Rectal smooth muscle tissue (tissue), 1 donor: ENCODE data around the gene LPCAT1.
"Not testable (repeated sequence)": the region's sequence is repeated elsewhere in the genome, so short reads cannot be mapped to it uniquely, and the experiment has no call there.

Source experiments
- H3K27ac ChIP-seq: one replicate; pipeline ENCODE4 v1.7.0; 2013; ENCODE audit warnings: low read depth, low read length, inconsistent platforms
- H3K27me3 ChIP-seq: one replicate; pipeline ENCODE4 v1.7.0; 2013; ENCODE audit warnings: low read length; ENCODE audit not compliant: control insufficient read depth, insufficient read depth
- H3K36me3 ChIP-seq: one replicate; pipeline ENCODE4 v1.7.0; 2013; ENCODE audit warnings: low read length; ENCODE audit not compliant: control insufficient read depth, insufficient read depth
- H3K4me1 ChIP-seq: one replicate; pipeline ENCODE4 v1.7.0; 2013; ENCODE audit warnings: low read length; ENCODE audit not compliant: control insufficient read depth, insufficient read depth
- H3K4me3 ChIP-seq: one replicate; pipeline ENCODE4 v1.7.0; 2013; ENCODE audit warnings: low read length
- H3K9ac ChIP-seq: one replicate; pipeline ENCODE4 v1.7.0; 2013; ENCODE audit warnings: low read length

The LPCAT1 gene

DNA sequence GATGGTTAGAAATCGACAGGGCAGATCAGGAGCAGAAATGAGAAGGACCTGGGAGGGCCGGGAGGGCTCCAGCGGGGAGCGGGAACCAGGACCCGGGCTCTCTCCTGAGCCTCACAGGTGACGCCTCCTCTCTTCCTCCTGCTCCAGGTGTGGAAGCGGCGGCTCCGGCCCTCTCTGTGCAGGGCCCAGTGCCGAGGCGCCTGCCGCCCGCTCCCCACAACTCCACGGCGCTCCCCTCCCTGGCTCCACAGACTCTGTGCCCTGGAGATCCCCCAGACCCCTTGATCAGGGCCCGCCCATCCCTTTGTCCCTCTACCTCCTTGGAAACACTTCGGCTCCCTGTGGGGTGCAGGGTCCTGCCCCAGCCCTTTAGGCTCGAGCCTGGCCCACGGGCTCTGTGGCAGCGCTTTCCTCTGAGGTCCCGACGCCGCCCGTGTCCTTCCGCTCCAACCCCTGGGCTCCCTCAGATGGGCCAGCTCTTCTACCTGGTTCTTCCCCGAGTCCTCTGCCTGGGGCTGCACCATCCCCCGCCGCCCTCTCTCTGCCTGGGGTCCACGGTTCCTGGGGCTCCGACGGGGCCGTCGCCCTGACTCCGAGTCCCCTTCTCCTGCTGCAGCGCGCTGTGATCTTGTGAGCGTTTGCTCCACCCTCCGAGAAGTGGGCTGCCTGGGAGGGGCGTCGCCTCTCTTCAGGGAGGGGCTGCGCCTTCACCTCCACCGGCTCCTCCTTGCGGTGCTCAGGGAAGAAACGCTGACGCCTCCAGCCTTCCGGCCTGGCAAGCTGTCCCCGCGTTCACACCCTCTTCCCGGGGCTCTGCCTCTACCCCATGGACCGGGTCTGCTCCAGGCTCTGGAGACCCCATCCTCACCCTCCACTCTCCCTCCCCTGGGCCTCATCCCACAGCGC lies 56.2 kb downstream of the LPCAT1 start:
- H3K9ac ChIP-seq = no peak overlapping the region
- peaks cover 9% of the 10 kb centered on the region for H3K36me3 ChIP-seq
- H3K4me3 ChIP-seq = no peak overlapping the region
- H3K27me3 ChIP-seq = no peaks in the 10 kb centered on the region
- H3K4me1 ChIP-seq = no peaks in the 10 kb centered on the region
- H3K27ac ChIP-seq = no peak overlapping the region

DNA sequence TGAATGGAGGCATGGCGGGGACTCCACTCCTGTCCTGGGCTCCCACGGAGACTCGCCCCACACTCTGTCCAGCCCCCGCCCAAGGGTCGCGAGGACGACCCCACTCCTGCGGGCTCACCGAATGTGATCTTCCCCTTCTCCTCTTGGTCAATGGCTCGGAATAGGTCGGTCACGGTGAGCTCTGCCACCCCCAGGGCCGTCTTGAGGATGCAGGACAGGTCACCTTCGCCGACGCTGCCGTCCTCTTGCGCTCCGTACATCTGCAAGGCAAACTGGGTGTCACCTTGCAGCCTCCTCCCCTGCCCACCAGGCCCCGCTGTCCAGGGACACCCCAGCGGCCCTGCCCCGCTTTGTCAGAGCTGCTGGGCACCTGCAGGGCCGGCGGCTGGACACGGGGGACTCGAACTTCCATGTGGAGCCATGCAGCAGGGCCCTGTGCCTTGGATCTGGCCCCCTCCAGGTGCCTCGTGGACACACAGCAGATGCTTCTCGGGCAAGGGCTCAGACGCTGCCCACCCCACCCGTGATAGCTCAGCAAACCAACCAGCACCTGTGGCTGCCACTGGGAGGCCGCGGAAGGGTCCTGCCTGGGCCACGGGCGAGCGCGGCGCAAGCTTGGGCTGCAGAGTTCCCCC lies 57.0 kb downstream of the LPCAT1 start:
- no peak overlapping the region for H3K27ac ChIP-seq
- H3K9ac ChIP-seq = no peak overlapping the region
- H3K27me3 ChIP-seq = no peaks in the 10 kb centered on the region
- H3K4me3 ChIP-seq = no peak overlapping the region
- H3K36me3 ChIP-seq = peaks cover 9% of the 10 kb centered on the region
- no peaks in the 10 kb centered on the region for H3K4me1 ChIP-seq

DNA sequence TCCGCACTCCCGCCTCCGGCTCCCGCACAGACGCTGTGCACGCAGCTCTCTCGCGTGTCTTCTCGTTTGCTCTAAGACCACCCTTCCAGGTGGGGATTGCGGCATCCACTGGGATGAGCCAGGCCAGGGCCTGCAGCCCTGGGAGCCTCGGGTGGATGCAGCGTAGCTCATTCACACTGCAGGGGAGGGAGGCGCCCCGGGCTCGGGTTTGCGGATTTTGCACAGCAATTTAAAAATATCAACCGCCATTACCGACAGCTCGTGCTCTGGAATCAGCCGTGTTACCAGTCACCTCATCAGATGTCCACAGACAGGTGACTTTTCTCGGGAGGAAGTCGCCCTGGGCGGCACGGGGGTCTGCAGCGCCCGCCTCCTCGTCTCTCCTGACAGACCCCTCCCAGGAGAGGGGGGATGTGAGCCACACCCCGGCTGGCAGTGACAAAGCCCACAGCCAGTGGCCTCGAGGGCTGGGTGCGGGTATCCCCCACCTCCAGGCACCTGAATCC lies 57.7 kb downstream of the LPCAT1 start:
- no peaks in the 10 kb centered on the region for H3K4me1 ChIP-seq
- H3K27ac ChIP-seq = no peak overlapping the region
- H3K4me3 ChIP-seq = no peak overlapping the region
- peaks cover 9% of the 10 kb centered on the region for H3K36me3 ChIP-seq
- no peak overlapping the region for H3K9ac ChIP-seq
- no peaks in the 10 kb centered on the region for H3K27me3 ChIP-seq

DNA sequence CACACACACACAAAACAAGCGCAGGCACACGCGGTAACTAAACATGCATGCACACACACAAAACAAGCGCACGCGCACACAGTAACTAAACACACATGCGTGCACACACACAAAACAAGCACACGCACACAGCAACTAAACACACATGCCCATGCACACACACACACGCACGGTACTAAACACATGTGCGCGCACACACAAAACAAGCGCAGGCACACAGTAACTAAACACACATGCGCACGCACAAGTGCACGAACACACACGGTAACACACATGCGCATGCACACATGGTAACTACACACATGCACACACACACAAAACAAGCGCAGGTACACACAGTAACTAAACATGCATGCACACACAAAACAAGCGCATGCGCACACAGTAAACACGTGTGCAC lies 58.6 kb downstream of the LPCAT1 start:
- Histone ChIP-seq H3K36me3 (peaks cover 9% of the 10 kb centered on the region), H3K27ac (no peak overlapping the region), H3K9ac (no peak overlapping the region), H3K4me1 (no peaks in the 10 kb centered on the region), H3K27me3 (no peaks in the 10 kb centered on the region), H3K4me3 (no peak overlapping the region)

DNA sequence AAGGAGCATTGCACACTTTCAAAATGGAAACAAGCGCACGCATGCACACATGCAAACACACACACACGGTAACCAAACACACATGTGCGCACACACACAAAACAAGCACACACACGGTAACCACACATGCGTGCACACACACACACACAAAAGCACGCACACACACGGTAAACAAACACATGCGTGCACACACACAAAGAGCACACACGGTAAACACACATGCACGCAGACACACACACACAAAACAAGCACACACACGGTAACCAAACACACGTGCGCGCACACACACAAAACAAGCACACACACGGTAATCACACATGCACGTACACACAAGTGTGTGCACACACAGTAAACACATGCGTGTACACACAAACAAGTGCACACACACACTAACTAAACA lies 59.2 kb downstream of the LPCAT1 start:
- Histone ChIP-seq H3K4me1 (no peaks in the 10 kb centered on the region), H3K4me3 (no peak overlapping the region), H3K27ac (no peak overlapping the region), H3K9ac (no peak overlapping the region), H3K36me3 (peaks cover 9% of the 10 kb centered on the region), H3K27me3 (no peaks in the 10 kb centered on the region)

DNA sequence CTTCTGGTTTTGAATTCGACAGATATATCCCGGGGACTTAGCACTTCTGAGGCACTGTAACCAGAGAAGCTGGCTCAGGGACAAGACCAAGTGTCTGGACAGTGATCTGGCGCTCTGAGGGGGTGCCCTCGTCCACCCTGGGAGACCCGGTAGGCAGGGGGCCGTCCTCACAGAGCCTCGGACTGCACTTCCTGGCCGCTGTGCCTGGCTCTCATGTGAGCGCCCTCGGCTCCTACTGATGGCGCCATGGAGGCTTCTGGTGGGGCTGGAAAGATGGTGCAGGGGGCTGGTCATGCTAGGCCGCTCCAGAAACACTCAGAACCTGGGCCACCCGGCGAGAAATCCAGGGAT lies 59.7 kb downstream of the LPCAT1 start:
- Histone ChIP-seq H3K4me3 (no peak overlapping the region), H3K27ac (no peak overlapping the region), H3K9ac (no peak overlapping the region), H3K4me1 (no peaks in the 10 kb centered on the region), H3K27me3 (no peaks in the 10 kb centered on the region), H3K36me3 (peaks cover 9% of the 10 kb centered on the region)

DNA sequence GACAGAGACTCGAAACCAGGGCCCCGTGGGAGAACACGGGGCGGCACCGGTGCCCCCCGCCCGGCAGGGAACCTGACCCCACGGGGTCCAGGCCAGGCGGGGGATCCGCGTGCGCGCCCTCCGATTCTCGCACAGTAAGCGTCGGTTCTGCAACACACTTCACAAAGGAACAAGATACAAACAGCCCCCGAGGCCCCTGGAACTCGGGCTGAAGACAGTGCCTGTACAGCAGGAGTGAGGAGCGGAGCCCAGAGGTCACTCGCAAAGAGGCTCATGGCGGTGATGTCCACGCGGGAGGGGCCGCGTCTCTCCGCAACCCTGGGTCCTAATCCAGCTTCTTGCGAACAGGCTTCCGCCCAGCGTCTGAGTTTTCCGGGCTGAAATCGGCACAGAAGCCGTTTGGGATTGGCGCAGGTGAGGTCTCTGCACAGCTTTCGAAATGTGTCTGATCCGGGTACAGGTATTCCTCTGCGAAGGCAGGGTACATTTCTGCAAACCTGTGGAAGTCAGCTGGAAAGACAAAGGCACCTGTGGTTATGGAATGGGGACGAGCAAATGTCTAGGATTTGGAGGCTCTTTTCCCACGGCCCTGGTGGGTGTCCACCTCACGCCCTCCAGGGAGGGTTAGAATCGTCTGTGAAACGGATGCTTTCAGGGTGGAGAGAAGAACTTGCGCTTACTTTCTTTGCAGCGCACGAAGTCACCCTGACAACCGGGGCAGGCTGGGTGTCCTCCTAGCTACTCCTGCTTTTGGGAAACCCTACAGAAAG lies 60.2 kb downstream of the LPCAT1 start:
- Histone ChIP-seq H3K27ac (no peak overlapping the region), H3K4me3 (no peak overlapping the region), H3K36me3 (peaks cover 9% of the 10 kb centered on the region), H3K9ac (no peak overlapping the region), H3K4me1 (no peaks in the 10 kb centered on the region), H3K27me3 (no peaks in the 10 kb centered on the region)

DNA sequence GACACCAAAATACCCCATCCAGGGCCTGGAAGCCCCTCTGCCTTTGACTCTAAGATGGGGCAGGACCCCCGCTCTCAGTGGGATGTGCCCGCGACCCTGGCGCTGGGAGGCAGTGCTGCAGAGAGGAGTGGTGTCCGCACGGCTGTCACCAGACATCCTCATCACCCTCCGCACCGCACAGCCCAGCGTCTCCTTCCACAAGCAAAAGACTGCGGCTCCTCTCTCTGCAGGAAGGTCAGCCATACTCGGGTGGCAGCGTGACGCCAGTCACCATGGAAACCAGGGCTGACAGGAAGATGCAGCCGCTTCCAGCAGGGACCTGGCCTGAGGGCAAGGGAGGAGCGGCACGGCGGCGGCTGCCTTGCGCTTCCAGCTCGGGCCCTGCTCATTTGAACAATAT lies 61.4 kb downstream of the LPCAT1 start:
- no peaks in the 10 kb centered on the region for H3K27me3 ChIP-seq
- no peak overlapping the region for H3K27ac ChIP-seq
- H3K36me3 ChIP-seq = peaks cover 9% of the 10 kb centered on the region

DNA sequence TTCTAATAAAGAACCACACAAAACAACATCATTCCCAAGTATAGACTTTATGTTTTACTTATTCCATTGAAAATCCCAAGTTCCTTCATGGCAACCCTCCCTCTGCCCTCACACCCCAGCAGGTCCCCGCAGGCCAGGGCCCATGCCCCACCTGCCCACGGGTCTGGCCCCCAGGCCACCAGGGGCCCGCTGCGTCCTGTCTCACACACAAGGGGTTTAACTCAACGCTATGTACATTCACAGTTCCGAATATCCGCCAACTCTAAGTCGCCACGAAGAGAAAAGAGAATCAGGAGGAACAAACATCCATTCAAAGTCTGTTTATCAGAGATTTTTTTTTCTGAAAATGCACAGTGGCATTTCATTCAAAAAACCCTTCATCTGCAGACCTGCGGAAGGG lies 62.4 kb downstream of the LPCAT1 start:
- peaks cover 7% of the 10 kb centered on the region for H3K36me3 ChIP-seq
- no peaks in the 10 kb centered on the region for H3K4me1 ChIP-seq
- H3K9ac ChIP-seq = no peak overlapping the region
- no peak overlapping the region for H3K27ac ChIP-seq
- H3K27me3 ChIP-seq = no peaks in the 10 kb centered on the region
- no peak overlapping the region for H3K4me3 ChIP-seq

More for the DNA sequence above, 61.4 kb downstream of the LPCAT1 start:
- Histone ChIP-seq H3K9ac (no peak overlapping the region), H3K4me3 (no peak overlapping the region), H3K4me1 (no peaks in the 10 kb centered on the region)

DNA sequence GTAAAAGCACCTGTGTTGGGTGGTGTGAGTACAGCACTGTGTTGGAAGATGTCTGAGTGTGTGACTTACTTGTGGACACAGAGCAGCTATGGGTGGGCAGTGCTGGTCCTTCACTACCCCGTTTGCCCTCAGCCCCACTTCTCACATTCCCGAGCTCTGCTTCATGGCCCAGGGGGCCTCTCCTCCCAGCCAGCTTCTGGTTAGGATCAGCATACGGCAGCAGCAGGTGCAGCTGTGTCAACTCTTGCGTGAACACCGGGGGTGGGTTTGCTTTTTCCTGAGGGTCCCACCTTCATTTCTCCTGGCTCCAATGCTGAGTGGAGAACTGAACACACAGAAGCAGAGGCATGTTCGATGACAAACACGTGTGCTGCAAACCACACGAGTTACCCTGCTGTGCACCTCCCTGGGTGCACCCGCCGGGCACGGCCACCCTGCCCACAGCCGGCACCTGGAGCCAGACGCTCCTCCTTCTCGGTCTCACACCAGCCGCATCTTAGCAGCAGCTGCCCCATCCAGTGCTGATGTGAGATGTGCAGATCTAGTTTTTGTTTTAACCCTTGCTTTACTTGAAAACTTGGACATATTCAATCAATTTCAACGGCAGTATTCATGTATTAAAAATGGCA lies 63.6 kb downstream of the LPCAT1 start:
- H3K27ac ChIP-seq = no peak overlapping the region
- no peaks in the 10 kb centered on the region for H3K4me1 ChIP-seq
- peaks cover 7% of the 10 kb centered on the region for H3K36me3 ChIP-seq
- H3K4me3 ChIP-seq = no peak overlapping the region
- no peak overlapping the region for H3K9ac ChIP-seq
- H3K27me3 ChIP-seq = no peaks in the 10 kb centered on the region

DNA sequence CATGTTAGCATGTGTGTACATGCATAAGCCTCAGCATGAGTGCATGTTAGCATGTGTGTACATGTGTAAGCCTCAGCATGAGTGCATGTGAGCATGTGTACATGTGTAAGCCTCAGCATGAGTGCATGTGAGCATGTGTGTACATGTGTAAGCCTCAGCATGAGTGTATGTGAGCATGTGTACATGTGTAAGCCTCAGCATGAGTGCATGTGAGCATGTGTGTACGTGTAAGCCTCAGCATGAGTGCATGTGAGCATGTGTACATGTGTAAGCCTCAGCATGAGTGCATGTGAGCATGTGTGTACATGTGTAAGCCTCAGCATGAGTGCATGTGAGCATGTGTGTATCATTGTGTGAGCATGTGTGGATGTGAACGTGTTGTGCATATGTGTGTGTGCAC lies 64.3 kb downstream of the LPCAT1 start:
- not testable (repeated sequence) for H3K36me3 ChIP-seq, H3K4me3 ChIP-seq, H3K27ac ChIP-seq, H3K27me3 ChIP-seq, H3K4me1 ChIP-seq, H3K9ac ChIP-seq
